BLaER1 (cell line): Measurements from ENCODE around the gene OR2AG1.

Source experiments
- H3K27ac ChIP-seq: shearing (Covaris generic); formaldehyde crosslinking; 2 replicates; pipeline ENCODE4 v1.8.1; 2022
- H3K27me3 ChIP-seq: shearing (Covaris generic); formaldehyde crosslinking; 2 replicates; pipeline ENCODE4 v1.8.1; 2022
- H3K36me3 ChIP-seq: shearing (Covaris generic); formaldehyde crosslinking; 2 replicates; pipeline ENCODE4 v1.8.1; 2022
- H3K4me1 ChIP-seq: shearing (Covaris generic); formaldehyde crosslinking; 2 replicates; pipeline ENCODE4 v1.8.1; 2022
- H3K4me2 ChIP-seq: shearing (Covaris generic); formaldehyde crosslinking; 2 replicates; pipeline ENCODE4 v1.8.1; 2022
- H3K4me3 ChIP-seq: shearing (Covaris generic); formaldehyde crosslinking; 2 replicates; pipeline ENCODE4 v1.8.1; 2022
- H3K9ac ChIP-seq: shearing (Covaris generic); formaldehyde crosslinking; 2 replicates; pipeline ENCODE4 v1.8.1; 2022
- H3K9me3 ChIP-seq: shearing (Covaris generic); formaldehyde crosslinking; 2 replicates; pipeline ENCODE4 v1.8.1; 2022
- H4K20me1 ChIP-seq: shearing (Covaris generic); formaldehyde crosslinking; 2 replicates; pipeline ENCODE4 v1.8.1; 2022
- Cebpa-rat ChIP-seq: shearing (Covaris generic); IDR thresholded peaks from 2 replicates; pipeline ENCODE4 v1.8.1; 2022

The OR2AG1 gene

DNA sequence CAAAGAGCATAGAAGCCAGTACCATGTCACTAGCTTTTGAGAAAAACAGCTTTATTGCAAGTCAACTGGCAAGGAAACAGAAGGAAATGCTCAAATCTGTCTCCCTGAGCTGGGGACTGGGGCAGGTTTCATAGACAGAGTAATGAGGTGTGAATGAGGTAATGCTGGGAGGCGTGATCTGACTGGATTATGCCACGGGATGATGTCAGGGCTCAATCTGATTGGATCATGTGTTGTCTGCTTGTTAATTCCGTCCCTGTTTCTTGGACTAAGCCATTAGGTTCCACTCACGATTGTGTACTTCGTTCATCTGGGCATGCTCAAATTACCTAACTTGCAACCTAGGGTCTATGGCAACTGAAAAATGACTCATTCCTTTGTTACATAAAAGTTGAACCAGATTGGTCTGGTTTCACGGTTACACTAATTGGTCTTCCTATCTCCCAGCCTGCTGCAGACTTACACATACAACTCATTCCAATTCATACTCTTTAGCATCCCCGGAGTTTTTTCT is 42.5 kb downstream of the OR2AG1 start:
- peaks cover 7% of the 10 kb centered on the region; the same call in 1 of the 2 replicates for H3K9me3 ChIP-seq
- no peaks in the 10 kb centered on the region for H3K27me3 ChIP-seq
- H3K9ac ChIP-seq = no peak overlapping the region
- H3K4me2 ChIP-seq = no peak overlapping the region
- no peak overlapping the region for H3K27ac ChIP-seq
- TF ChIP-seq Cebpa-rat = no peak
- H3K36me3 ChIP-seq = no peaks in the 10 kb centered on the region
- H3K4me1 ChIP-seq = peaks cover 5% of the 10 kb centered on the region; the same call in 1 of the 2 replicates
- H4K20me1 ChIP-seq = no peaks in the 10 kb centered on the region
- H3K4me3 ChIP-seq = no peak overlapping the region

GRCh38 chr11:6828103-6828502 is 45.3 kb downstream of the OR2AG1 start:
- Histone ChIP-seq H3K27ac (no peak overlapping the region), H3K4me1 (no peaks in the 10 kb centered on the region), H3K4me3 (no peak overlapping the region), H3K4me2 (no peak overlapping the region), H3K9ac (no peak overlapping the region), H3K27me3 (no peaks in the 10 kb centered on the region), H4K20me1 (no peaks in the 10 kb centered on the region), H3K36me3 (no peaks in the 10 kb centered on the region), H3K9me3 (no peaks in the 10 kb centered on the region)
- no peak for TF ChIP-seq Cebpa-rat

DNA sequence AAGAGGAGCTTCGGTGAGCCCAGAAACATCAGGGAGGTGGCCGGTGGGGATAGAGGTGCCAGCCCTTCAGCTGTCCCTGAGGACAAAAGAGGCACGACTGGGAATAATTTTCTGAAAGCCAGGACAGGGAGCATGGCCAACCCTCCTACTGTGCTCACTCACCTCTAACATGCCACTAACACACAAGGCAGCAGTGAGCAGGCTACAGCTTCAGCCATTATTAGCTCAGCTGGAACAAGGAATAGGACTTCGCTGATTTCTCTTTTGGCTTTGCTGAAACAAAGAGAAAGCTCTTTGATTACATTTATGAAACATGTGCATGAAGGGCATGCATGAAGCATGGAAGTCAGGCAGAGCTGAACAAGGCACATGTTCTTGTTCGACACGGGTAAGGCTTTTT is 50.5 kb downstream of the OR2AG1 start:
- Histone ChIP-seq H3K36me3 (no peaks in the 10 kb centered on the region), H4K20me1 (no peaks in the 10 kb centered on the region), H3K27me3 (no peaks in the 10 kb centered on the region), H3K4me3 (no peak overlapping the region), H3K4me1 (no peaks in the 10 kb centered on the region), H3K9me3 (no peaks in the 10 kb centered on the region), H3K4me2 (no peak overlapping the region), H3K27ac (no peak overlapping the region), H3K9ac (no peak overlapping the region)
- TF ChIP-seq Cebpa-rat = no peak

DNA sequence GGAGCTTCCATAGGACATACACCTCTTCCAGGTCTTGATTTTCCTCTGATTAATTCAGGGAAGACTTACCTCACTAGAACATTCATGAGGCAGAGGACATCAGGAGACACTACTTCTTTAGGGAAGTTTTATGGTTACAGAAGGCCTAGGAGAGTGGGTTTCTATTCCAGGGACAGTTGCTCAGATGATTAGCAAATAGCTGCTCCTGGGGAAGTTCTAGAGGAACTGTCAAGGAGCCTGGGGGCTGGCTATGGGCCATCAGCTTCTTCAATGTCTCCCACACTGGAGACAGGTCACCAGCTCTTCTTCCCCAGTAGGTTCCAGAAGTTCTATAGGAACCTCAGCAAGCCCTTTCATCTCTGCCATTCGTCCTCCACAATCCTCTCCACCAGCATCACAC is 51.2 kb downstream of the OR2AG1 start:
- Histone ChIP-seq H3K4me1 (no peaks in the 10 kb centered on the region), H4K20me1 (no peaks in the 10 kb centered on the region), H3K27ac (no peak overlapping the region), H3K9ac (no peak overlapping the region), H3K27me3 (no peaks in the 10 kb centered on the region), H3K4me3 (no peak overlapping the region), H3K4me2 (no peak overlapping the region), H3K9me3 (no peaks in the 10 kb centered on the region), H3K36me3 (no peaks in the 10 kb centered on the region)
- no peak for TF ChIP-seq Cebpa-rat
